ENCODE data around the gene PDE4D. TPM values are rescaled to one million over a fixed set of nuclear protein-coding genes. Genes with fewer than 3 reads are reported as not detected.

PDE4D gene
- total and polyA plus RNA-seq, 2 experiments from 2014 or later, result 21.9 to 54.2 TPM

GRCh38 chr5:58985759-58986158 is 907.8 kb downstream of the PDE4D start:
- no peaks in the 10 kb centered on the region for H3K4me1 ChIP-seq (ENCODE audit: low read depth)
- no peak overlapping the region for H3K27ac ChIP-seq
- H3K4me3 ChIP-seq, result no peak overlapping the region
- H3K36me3 ChIP-seq, result peaks cover 18% of the 10 kb centered on the region
- TF ChIP-seq CTCF (IDR thresholded peaks at IDR 0.05; ENCODE audit: low read depth, low read length), result no peak
- DNase-seq (ENCODE audit: low read depth in 1 of 2, low spot score in 1 of 2), result no peak
- H3K27me3 ChIP-seq, result no peaks in the 10 kb centered on the region
- H3K9me3 ChIP-seq (ENCODE audit: low read depth), result no peaks in the 10 kb centered on the region

- H3K27me3 ChIP-seq, result no peaks in the 10 kb centered on the region
- H3K27ac ChIP-seq, result no peak overlapping the region
- no peak for TF ChIP-seq CTCF (IDR thresholded peaks at IDR 0.05; ENCODE audit: low read depth, low read length)
- H3K4me1 ChIP-seq (ENCODE audit: low read depth), result no peaks in the 10 kb centered on the region
- H3K4me3 ChIP-seq, result no peak overlapping the region
- no peak for DNase-seq (ENCODE audit: low read depth in 1 of 2, low spot score in 1 of 2)
- H3K36me3 ChIP-seq, result peaks cover 14% of the 10 kb centered on the region
- no peaks in the 10 kb centered on the region for H3K9me3 ChIP-seq (ENCODE audit: low read depth)
These were observed 908.2 kb downstream of the PDE4D start for GRCh38 chr5:58985311-58985710.

GRCh38 chr5:58983526-58984452 is 909.7 kb downstream of the PDE4D start:
- no peak for TF ChIP-seq CTCF (IDR thresholded peaks at IDR 0.05; ENCODE audit: low read depth, low read length)
- H3K4me1 ChIP-seq (ENCODE audit: low read depth), result no peaks in the 10 kb centered on the region
- H3K4me3 ChIP-seq, result no peak overlapping the region

GRCh38 chr5:58980890-58981289 is 912.6 kb downstream of the PDE4D start:
- no peaks in the 10 kb centered on the region for H3K4me1 ChIP-seq (ENCODE audit: low read depth)
- H3K9me3 ChIP-seq (ENCODE audit: low read depth), result no peaks in the 10 kb centered on the region
- H3K4me3 ChIP-seq, result no peak overlapping the region
- peaks cover 18% of the 10 kb centered on the region for H3K36me3 ChIP-seq
- no peaks in the 10 kb centered on the region for H3K27me3 ChIP-seq
- no peak overlapping the region for H3K27ac ChIP-seq
- DNase-seq (ENCODE audit: low read depth in 1 of 2, low spot score in 1 of 2), result no peak
- TF ChIP-seq CTCF (IDR thresholded peaks at IDR 0.05; ENCODE audit: low read depth, low read length), result no peak

More at GRCh38 chr5:58983526-58984452, 909.7 kb downstream of the PDE4D start:
- DNase-seq (ENCODE audit: low read depth in 1 of 2, low spot score in 1 of 2), result peak in 1 of 2 donors; percentile 5
- Histone ChIP-seq H3K36me3 (peaks cover 2% of the 10 kb centered on the region), H3K9me3 (ENCODE audit: low read depth) (no peaks in the 10 kb centered on the region), H3K27ac (peak overlapping the region; percentile 54), H3K27me3 (no peaks in the 10 kb centered on the region)

GRCh38 chr5:58979090-58979489 is 914.4 kb downstream of the PDE4D start:
- peak in 1 of 2 donors; percentile 25 for DNase-seq (ENCODE audit: low read depth in 1 of 2, low spot score in 1 of 2)
- H3K27ac ChIP-seq, result no peak overlapping the region
- no peaks in the 10 kb centered on the region for H3K9me3 ChIP-seq (ENCODE audit: low read depth)
- TF ChIP-seq CTCF (IDR thresholded peaks at IDR 0.05; ENCODE audit: low read depth, low read length), result no peak
- H3K4me1 ChIP-seq (ENCODE audit: low read depth), result no peaks in the 10 kb centered on the region
- H3K27me3 ChIP-seq, result no peaks in the 10 kb centered on the region
- no peak overlapping the region for H3K4me3 ChIP-seq
- peaks cover 36% of the 10 kb centered on the region for H3K36me3 ChIP-seq

Measured in cardiac muscle cell (in vitro differentiated cells and primary cell).